Astrocyte of the spinal cord (primary cell): ENCODE measurements around the gene ARHGEF28.

Source experiments
- DNase-seq: peaks from one replicate; pipeline ENCODE4 v3.0.0; 2011; ENCODE audit warnings: low read depth, low spot score
- H3K4me3 ChIP-seq: 2 replicates; pipeline ENCODE4 v1.5.1; 2011; ENCODE audit warnings: low read depth, mild to moderate bottlenecking, low read length, moderate library complexity
- in situ Hi-C: cut with HindIII; loops from 2 replicates; pipeline ENCODE4 v1.10.0; 2017; ENCODE audit warnings: low sequenced_read_pairs
- TF ChIP-seq, protein P1 (sequence below): IDR thresholded peaks from 2 replicates; pipeline ENCODE4 v1.5.1; 2012; ENCODE audit warnings: low read depth, mild to moderate bottlenecking, low read length, inconsistent platforms

Gene ARHGEF28

GRCh38 chr5:73908846-73909245 is 282.9 kb downstream of the ARHGEF28 start:
- in situ Hi-C loops = no loop called here
- no peak overlapping the region for H3K4me3 ChIP-seq
- no peak for DNase-seq
- TF ChIP-seq, protein P1, sequence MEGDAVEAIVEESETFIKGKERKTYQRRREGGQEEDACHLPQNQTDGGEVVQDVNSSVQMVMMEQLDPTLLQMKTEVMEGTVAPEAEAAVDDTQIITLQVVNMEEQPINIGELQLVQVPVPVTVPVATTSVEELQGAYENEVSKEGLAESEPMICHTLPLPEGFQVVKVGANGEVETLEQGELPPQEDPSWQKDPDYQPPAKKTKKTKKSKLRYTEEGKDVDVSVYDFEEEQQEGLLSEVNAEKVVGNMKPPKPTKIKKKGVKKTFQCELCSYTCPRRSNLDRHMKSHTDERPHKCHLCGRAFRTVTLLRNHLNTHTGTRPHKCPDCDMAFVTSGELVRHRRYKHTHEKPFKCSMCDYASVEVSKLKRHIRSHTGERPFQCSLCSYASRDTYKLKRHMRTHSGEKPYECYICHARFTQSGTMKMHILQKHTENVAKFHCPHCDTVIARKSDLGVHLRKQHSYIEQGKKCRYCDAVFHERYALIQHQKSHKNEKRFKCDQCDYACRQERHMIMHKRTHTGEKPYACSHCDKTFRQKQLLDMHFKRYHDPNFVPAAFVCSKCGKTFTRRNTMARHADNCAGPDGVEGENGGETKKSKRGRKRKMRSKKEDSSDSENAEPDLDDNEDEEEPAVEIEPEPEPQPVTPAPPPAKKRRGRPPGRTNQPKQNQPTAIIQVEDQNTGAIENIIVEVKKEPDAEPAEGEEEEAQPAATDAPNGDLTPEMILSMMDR = no peak

- in situ Hi-C loops = no loop called here
- H3K4me3 ChIP-seq = no peak overlapping the region
- DNase-seq = no peak
- TF ChIP-seq, protein P1 = no peak
Observed at GRCh38 chr5:73909474-73909873, 283.5 kb downstream of the ARHGEF28 start.

- DNase-seq = peak; percentile 16
Observed at GRCh38 chr5:73911761-73912393, 285.9 kb downstream of the ARHGEF28 start.

GRCh38 chr5:73912821-73913271 is 286.9 kb downstream of the ARHGEF28 start:
- in situ Hi-C loops = loop anchor here (10.0 kb wide), 1 partner anchor 742 kb away; no protein-coding TSS in a partner anchor
- peak; percentile 19 for DNase-seq
- TF ChIP-seq, protein P1 = no peak
- H3K4me3 ChIP-seq = no peak overlapping the region

More at GRCh38 chr5:73911761-73912393, 285.9 kb downstream of the ARHGEF28 start:
- TF ChIP-seq, protein P1 = no peak
- H3K4me3 ChIP-seq = no peak overlapping the region
- in situ Hi-C loops = loop anchor here (10.0 kb wide), 1 partner anchor 743 kb away; no protein-coding TSS in a partner anchor

DNA sequence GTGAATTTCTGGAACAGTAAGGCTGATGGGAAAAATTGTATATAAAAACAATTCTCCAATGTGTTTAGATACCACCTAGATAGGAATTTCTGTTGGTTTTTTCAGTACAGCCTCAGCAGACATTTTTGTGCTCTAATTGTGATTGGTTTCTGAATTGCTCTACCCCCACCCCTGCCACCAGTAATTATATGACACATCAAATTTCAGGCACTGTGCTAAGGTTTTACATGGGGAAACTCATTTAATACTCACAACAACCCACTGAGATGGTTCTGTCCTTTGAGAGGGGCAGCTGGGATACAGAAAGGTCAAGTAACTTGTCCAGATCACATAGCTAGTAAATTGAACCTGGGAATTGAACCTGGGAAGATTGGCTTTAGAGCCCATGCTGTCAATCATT is 288.0 kb downstream of the ARHGEF28 start:
- no peak for DNase-seq
- TF ChIP-seq, protein P1 = no peak
- no peak overlapping the region for H3K4me3 ChIP-seq
- in situ Hi-C loops = loop anchor here (10.0 kb wide), 1 partner anchor 741 kb away; no protein-coding TSS in a partner anchor

DNA sequence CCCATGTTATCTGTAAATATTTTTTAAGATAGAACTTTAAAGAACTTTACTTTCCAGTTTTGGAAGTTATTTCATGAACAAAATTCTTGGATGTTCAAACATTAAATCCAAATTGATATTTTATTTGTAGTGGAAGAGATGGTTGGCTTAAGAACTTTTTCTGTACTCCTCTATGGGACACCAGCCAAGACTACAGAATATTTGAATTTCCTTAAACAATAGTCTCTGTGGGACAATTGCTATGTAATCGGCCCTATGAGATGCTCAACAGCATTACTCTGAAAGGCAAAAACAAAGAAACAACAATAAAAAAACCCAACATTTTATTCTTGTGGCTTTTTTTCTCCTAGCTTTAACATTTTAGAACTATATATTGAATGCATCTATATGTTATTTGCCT is 289.3 kb downstream of the ARHGEF28 start:
- in situ Hi-C loops = loop anchor here (10.0 kb wide), 1 partner anchor 739 kb away; no protein-coding TSS in a partner anchor
- no peak overlapping the region for H3K4me3 ChIP-seq
- TF ChIP-seq, protein P1 = no peak
- no peak for DNase-seq
